H9 (cell line): ENCODE data around the gene TTN. TPM values are rescaled to one million over a fixed set of nuclear protein-coding genes. Genes with fewer than 3 reads are reported as not detected.

ENCODE experiments used
- DNase-seq: peaks from one replicate; pipeline ENCODE4 v3.0.0-alpha.2; 2017
- H2AFZ ChIP-seq: one replicate; pipeline ENCODE4 v1.6.1; 2013; ENCODE audit warnings: mild to moderate bottlenecking, low read length, control low read depth, moderate library complexity
- H2AK5ac ChIP-seq: 2 replicates; pipeline ENCODE4 v1.6.1; 2013; ENCODE audit warnings: low read length, control low read depth, mixed read lengths; ENCODE audit not compliant: insufficient read length
- H2BK120ac ChIP-seq: one replicate; pipeline ENCODE4 v1.6.1; 2013; ENCODE audit warnings: low read depth, mild to moderate bottlenecking, low read length, control low read depth, inconsistent platforms; ENCODE audit not compliant: poor library complexity, severe bottlenecking
- H2BK12ac ChIP-seq: 2 replicates; pipeline ENCODE4 v1.6.1; 2013; ENCODE audit warnings: low read length, control low read depth, mixed read lengths, low read depth; ENCODE audit not compliant: insufficient read length
- H2BK15ac ChIP-seq: 2 replicates; pipeline ENCODE4 v1.6.1; 2013; ENCODE audit warnings: low read depth, low read length, control low read depth
- H2BK20ac ChIP-seq: one replicate; pipeline ENCODE4 v1.6.1; 2013; ENCODE audit warnings: low read depth, mild to moderate bottlenecking, low read length, control low read depth, inconsistent platforms; ENCODE audit not compliant: poor library complexity, severe bottlenecking
- H2BK5ac ChIP-seq: 2 replicates; pipeline ENCODE4 v1.6.1; 2013; ENCODE audit warnings: low read length, control low read depth, mixed read lengths; ENCODE audit not compliant: insufficient read length
- H3K14ac ChIP-seq: 2 replicates; pipeline ENCODE4 v1.6.1; 2013; ENCODE audit warnings: low read length, control low read depth; ENCODE audit not compliant: insufficient read depth
- H3K18ac ChIP-seq: 2 replicates; pipeline ENCODE4 v1.6.1; 2013; ENCODE audit warnings: low read depth, mild to moderate bottlenecking, mixed read lengths, low read length, control low read depth; ENCODE audit not compliant: insufficient read length
- H3K23ac ChIP-seq: 2 replicates; pipeline ENCODE4 v1.6.1; 2013; ENCODE audit warnings: low read length, control low read depth, mixed read lengths, low read depth; ENCODE audit not compliant: insufficient read length
- H3K23me2 ChIP-seq: 2 replicates; pipeline ENCODE4 v1.6.1; 2013; ENCODE audit warnings: low read depth, mild to moderate bottlenecking, mixed read lengths, low read length, control low read depth; ENCODE audit not compliant: insufficient read length, poor library complexity, severe bottlenecking
- H3K27ac ChIP-seq: 2 replicates; pipeline ENCODE4 v1.5.1; 2013; ENCODE audit warnings: low read length, control low read depth, mixed read lengths, low read depth; ENCODE audit not compliant: insufficient read length
- H3K27me3 ChIP-seq: 2 replicates; pipeline ENCODE4 v1.6.1; 2013; ENCODE audit warnings: low read length, control low read depth, inconsistent platforms; ENCODE audit not compliant: insufficient read depth
- H3K4ac ChIP-seq: 2 replicates; pipeline ENCODE4 v1.6.1; 2013; ENCODE audit warnings: low read depth, mild to moderate bottlenecking, control low read depth, inconsistent platforms, low read length, moderate library complexity
- H3K4me1 ChIP-seq: 2 replicates; pipeline ENCODE4 v1.6.1; 2013; ENCODE audit warnings: low read length, control low read depth, inconsistent platforms; ENCODE audit not compliant: insufficient read depth
- H3K4me2 ChIP-seq: 2 replicates; pipeline ENCODE4 v1.6.1; 2013; ENCODE audit warnings: low read length, control low read depth, mixed read lengths; ENCODE audit not compliant: insufficient read length, insufficient read depth
- H3K56ac ChIP-seq: 2 replicates; pipeline ENCODE4 v1.6.1; 2013; ENCODE audit warnings: low read depth, mild to moderate bottlenecking, mixed read lengths, low read length, control low read depth; ENCODE audit not compliant: insufficient read length
- H3K79me1 ChIP-seq: 2 replicates; pipeline ENCODE4 v1.6.1; 2013; ENCODE audit warnings: low read depth, mild to moderate bottlenecking, moderate library complexity, low read length, control low read depth, inconsistent platforms; ENCODE audit not compliant: insufficient read depth, poor library complexity, severe bottlenecking
- H3K79me2 ChIP-seq: 2 replicates; pipeline ENCODE4 v1.6.1; 2013; ENCODE audit warnings: low read length, control low read depth, inconsistent platforms; ENCODE audit not compliant: insufficient read depth
- H3K9ac ChIP-seq: 2 replicates; pipeline ENCODE4 v1.6.1; 2013; ENCODE audit warnings: low read length, control low read depth, mixed read lengths; ENCODE audit not compliant: insufficient read length; ENCODE audit errors: extremely low read depth
- H3K9me3 ChIP-seq: one replicate; pipeline ENCODE4 v1.6.1; 2013; ENCODE audit warnings: low read depth, low read length, inconsistent platforms; ENCODE audit not compliant: control insufficient read depth
- H3T11ph ChIP-seq: one replicate; pipeline ENCODE4 v1.6.1; 2013; ENCODE audit warnings: mild to moderate bottlenecking, low read length, control low read depth, inconsistent platforms
- H4K20me1 ChIP-seq: one replicate; pipeline ENCODE4 v1.6.1; 2013; ENCODE audit not compliant: control insufficient read depth, insufficient read length, insufficient read depth
- H4K5ac ChIP-seq: 2 replicates; pipeline ENCODE4 v1.6.1; 2013; ENCODE audit warnings: low read depth, mild to moderate bottlenecking, mixed read lengths, low read length, control low read depth; ENCODE audit not compliant: insufficient read length
- H4K8ac ChIP-seq: replicated peaks from 2 replicates; pipeline ENCODE4 v1.6.1; 2013; ENCODE audit warnings: low read length, control low read depth, mixed read lengths, low read depth; ENCODE audit not compliant: insufficient read length
- H4K91ac ChIP-seq: 2 replicates; pipeline ENCODE4 v1.6.1; 2013; ENCODE audit warnings: low read depth, mild to moderate bottlenecking, moderate library complexity, mixed read lengths, low read length, control low read depth; ENCODE audit not compliant: insufficient read length
- H3K27ac Mint-ChIP-seq, 3 experiments: 2 replicates in 2 of 3; 3 replicates in 1 of 3; pipeline ENCODE4 v1.8.0; 2020 to 2021; ENCODE audit warnings: mixed read lengths in 3 of 3, mild to moderate bottlenecking in 1 of 3, moderate library complexity in 1 of 3
- H3K27me3 Mint-ChIP-seq: 2 replicates; pipeline ENCODE4 v1.8.0; 2021; ENCODE audit warnings: low read depth, mild to moderate bottlenecking, moderate library complexity, mixed read lengths
- H3K36me3 Mint-ChIP-seq, 3 experiments: 2 replicates in 2 of 3; 3 replicates in 1 of 3; pipeline ENCODE4 v1.8.0; 2020 to 2021; ENCODE audit warnings: low read depth in 3 of 3, mixed read lengths in 3 of 3; ENCODE audit not compliant: insufficient read depth in 1 of 3
- H3K4me1 Mint-ChIP-seq, 2 experiments: 2 replicates each; pipeline ENCODE4 v1.8.0; 2020; ENCODE audit warnings: mixed read lengths in 2 of 2
- H3K4me3 Mint-ChIP-seq, 2 experiments: 2 replicates in 1 of 2; 3 replicates in 1 of 2; pipeline ENCODE4 v1.8.0; 2020 to 2021; ENCODE audit warnings: mild to moderate bottlenecking in 2 of 2, mixed read lengths in 2 of 2, moderate library complexity in 1 of 2
- H3K9me3 Mint-ChIP-seq, 2 experiments: 2 replicates in 1 of 2; 3 replicates in 1 of 2; pipeline ENCODE4 v1.8.0; 2020; ENCODE audit warnings: mild to moderate bottlenecking in 2 of 2, mixed read lengths in 2 of 2, moderate library complexity in 1 of 2
- WGBS: extraction: QIAGEN DNeasy Blood & Tissue Kit; methylation state at CpG from one replicate; pipeline ENCODE4 v1.1.7; 2013; ENCODE audit warnings: missing lambda C conversion rate, low lambda C conversion rate, mixed read lengths; ENCODE audit not compliant: insufficient read length; ENCODE audit errors: extremely low coverage; 5-methylcytosine and 5-hydroxymethylcytosine counted together
- total RNA-seq: library from RNA; stranded (reverse); gene quantifications from 2 replicates; pipeline ENCODE4 v1.2.1, GENCODE V29; 2021
- TF ChIP-seq, protein P1 (sequence below): fragments of 200-600 bp; sonication (generic); conservative IDR thresholded peaks from 3 replicates; pipeline ENCODE4 v1.8.0; 2021; ENCODE audit warnings: antibody characterized with exemption, mild to moderate bottlenecking

Gene TTN
- total RNA-seq, 1 experiment from 2014 or later, result 0.70 TPM

DNA sequence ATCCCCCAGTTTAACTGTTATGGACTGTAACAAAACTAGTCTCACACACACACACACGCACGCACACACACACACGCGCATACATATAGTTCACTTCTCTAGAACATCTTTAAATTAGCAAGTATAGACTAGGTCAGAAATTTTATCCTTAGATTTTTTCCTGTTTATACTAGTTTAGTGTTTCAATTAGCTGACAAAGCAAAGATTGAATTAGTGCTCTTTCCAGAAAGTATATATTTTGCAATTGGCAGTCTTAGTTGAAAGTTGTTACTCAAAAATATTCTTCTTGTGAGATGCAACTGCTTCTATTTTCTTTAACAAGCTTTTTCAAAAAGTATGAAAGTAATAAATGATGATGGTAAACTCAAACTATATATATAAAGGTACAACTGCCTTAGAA, 304.5 kb downstream of the TTN start:
- H3K79me1 ChIP-seq, result no peaks in the 10 kb centered on the region
- no peak overlapping the region for H3K4me3 Mint-ChIP-seq
- H3K23ac ChIP-seq, result no peak overlapping the region
- H4K91ac ChIP-seq, result no peak overlapping the region
- H3K14ac ChIP-seq, result no peak overlapping the region
- no peaks in the 10 kb centered on the region for H3K27me3 ChIP-seq
- H3K9me3 Mint-ChIP-seq, result no peaks in the 10 kb centered on the region
- H3K4me2 ChIP-seq, result no peak overlapping the region
- H3K27me3 Mint-ChIP-seq, result no peaks in the 10 kb centered on the region
- TF ChIP-seq, protein P1, sequence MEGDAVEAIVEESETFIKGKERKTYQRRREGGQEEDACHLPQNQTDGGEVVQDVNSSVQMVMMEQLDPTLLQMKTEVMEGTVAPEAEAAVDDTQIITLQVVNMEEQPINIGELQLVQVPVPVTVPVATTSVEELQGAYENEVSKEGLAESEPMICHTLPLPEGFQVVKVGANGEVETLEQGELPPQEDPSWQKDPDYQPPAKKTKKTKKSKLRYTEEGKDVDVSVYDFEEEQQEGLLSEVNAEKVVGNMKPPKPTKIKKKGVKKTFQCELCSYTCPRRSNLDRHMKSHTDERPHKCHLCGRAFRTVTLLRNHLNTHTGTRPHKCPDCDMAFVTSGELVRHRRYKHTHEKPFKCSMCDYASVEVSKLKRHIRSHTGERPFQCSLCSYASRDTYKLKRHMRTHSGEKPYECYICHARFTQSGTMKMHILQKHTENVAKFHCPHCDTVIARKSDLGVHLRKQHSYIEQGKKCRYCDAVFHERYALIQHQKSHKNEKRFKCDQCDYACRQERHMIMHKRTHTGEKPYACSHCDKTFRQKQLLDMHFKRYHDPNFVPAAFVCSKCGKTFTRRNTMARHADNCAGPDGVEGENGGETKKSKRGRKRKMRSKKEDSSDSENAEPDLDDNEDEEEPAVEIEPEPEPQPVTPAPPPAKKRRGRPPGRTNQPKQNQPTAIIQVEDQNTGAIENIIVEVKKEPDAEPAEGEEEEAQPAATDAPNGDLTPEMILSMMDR, result no peak
- H3K9me3 ChIP-seq, result no peaks in the 10 kb centered on the region
- no peaks in the 10 kb centered on the region for H3K79me2 ChIP-seq
- H4K8ac ChIP-seq, result no peak overlapping the region
- no peak overlapping the region for H2BK15ac ChIP-seq
- no peaks in the 10 kb centered on the region for H3K23me2 ChIP-seq
- H2AK5ac ChIP-seq, result no peak overlapping the region
- H3K4ac ChIP-seq, result no peak overlapping the region
- no peak overlapping the region for H2BK120ac ChIP-seq
- H3K27ac ChIP-seq, result no peak overlapping the region
- H3K4me1 Mint-ChIP-seq, result peaks cover 14 to 16% of the 10 kb centered on the region in 2 experiments
- no peak overlapping the region for H2AFZ ChIP-seq
- H3K27ac Mint-ChIP-seq, result no peak overlapping the region
- no peak overlapping the region for H3K18ac ChIP-seq
- H2BK20ac ChIP-seq, result no peak overlapping the region
- no peak overlapping the region for H3K9ac ChIP-seq
- no peak overlapping the region for H3T11ph ChIP-seq
- DNase-seq, result no peak
- H3K56ac ChIP-seq, result no peak overlapping the region
- no CpG with 5 or more reads among the region's 4 CpGs for WGBS
- no peak overlapping the region for H2BK12ac ChIP-seq
- H4K5ac ChIP-seq, result no peak overlapping the region
- no peaks in the 10 kb centered on the region for H3K4me1 ChIP-seq
- H4K20me1 ChIP-seq, result no peaks in the 10 kb centered on the region
- H2BK5ac ChIP-seq, result no peak overlapping the region
- H3K36me3 Mint-ChIP-seq, result peaks cover 7 to 40% (median 24%) of the 10 kb centered on the region in 3 experiments; a peak in 6 of 7 replicates
